ENCODE results near the gene KLHL12. TPM values are rescaled to one million over a fixed set of nuclear protein-coding genes. Genes with fewer than 3 reads are reported as not detected.

The KLHL12 gene
- total RNA-seq, 1 experiment from 2014 or later, result 33.8 TPM

- intact Hi-C loops (cut with micrococcal nuclease), result no loop called here
- Histone ChIP-seq H3K27ac (ENCODE audit: low read depth, low read length) (no peak overlapping the region), H3K4me2 (ENCODE audit: low read length) (no peak overlapping the region), H3K4me3 (replicated peaks in 1 of 2; ENCODE audit: low read depth in 1 of 2, low read length in 2 of 2) (no peak overlapping the region), H3K9me2 (ENCODE audit: insufficient read depth) (no peaks in the 10 kb centered on the region), H3K9ac (ENCODE audit: low read length) (no peak overlapping the region), H2AFZ (ENCODE audit: low read depth, low read length, poor library complexity, severe bottlenecking) (no peak overlapping the region), H3K4me1 (ENCODE audit: control insufficient read depth in 1 of 2, insufficient read depth in 2 of 2, low read length in 2 of 2) (no peaks in the 10 kb centered on the region), H3K27me3 (ENCODE audit: insufficient read depth, low read length) (no peaks in the 10 kb centered on the region), H4K20me1 (ENCODE audit: insufficient read depth) (no peaks in the 10 kb centered on the region), H3K79me2 (ENCODE audit: insufficient read depth, low read length) (no peaks in the 10 kb centered on the region), H3K9me3 (ENCODE audit: control insufficient read depth in 1 of 2, insufficient read depth in 1 of 2, low read depth in 1 of 2, low read length in 2 of 2) (no peaks in the 10 kb centered on the region), H3K36me3 (ENCODE audit: control insufficient read depth in 1 of 2, insufficient read depth in 2 of 2, low read length in 2 of 2) (no peaks in the 10 kb centered on the region)
- POLR2A ChIA-PET, result no interaction called here
- no TSS peak for BruUV-seq (replicated peaks)
- CTCF ChIA-PET, result no interaction called here
- DNase-seq (ENCODE audit: low read depth, low spot score) (no peak), ATAC-seq (no peak)
- RAD21 ChIA-PET (ENCODE audit: low non-redundant PET in 1 of 2, low total read pairs in 2 of 2, uncharacterized antibody in 2 of 2, unreplicated experiment in 2 of 2), result no interaction called here
- no peak for TF ChIP-seq ELF1 (IDR thresholded peaks at IDR 0.05; ENCODE audit: borderline replicate concordance, low read depth)
- no peak for TF ChIP-seq YY1 (IDR thresholded peaks at IDR 0.05; ENCODE audit: extremely low read depth, insufficient replicate concordance, low read depth, low read length)
- no peak for TF ChIP-seq EZH2 (IDR thresholded peaks at IDR 0.05)
- no peak for TF ChIP-seq CEBPB (IDR thresholded peaks at IDR 0.05; ENCODE audit: low read depth)
- TF ChIP-seq CTCF (IDR thresholded peaks at IDR 0.05 in 2 of 3, conservative IDR thresholded peaks at IDR 0.05 in 1 of 3; ENCODE audit: borderline replicate concordance in 1 of 3, insufficient read depth in 1 of 3, low read depth in 2 of 3, low read length in 2 of 3), result no peak
- TF ChIP-seq SRF (IDR thresholded peaks at IDR 0.05; ENCODE audit: low read depth), result no peak
- TF ChIP-seq ZNF274 (IDR thresholded peaks at IDR 0.05; ENCODE audit: low read depth, low read length), result no peak
- TF ChIP-seq FOSL1 (IDR thresholded peaks at IDR 0.05; ENCODE audit: low read depth), result no peak
- no peak for TF ChIP-seq SIN3A (IDR thresholded peaks at IDR 0.05; ENCODE audit: low read depth)
- TF ChIP-seq JUND (IDR thresholded peaks at IDR 0.05), result no peak
- TF ChIP-seq ZFX (IDR thresholded peaks at IDR 0.05), result no peak
- no peak for TF ChIP-seq RAD21 (IDR thresholded peaks at IDR 0.05; ENCODE audit: low read depth)
- no peak for TF ChIP-seq POLR2A (IDR thresholded peaks at IDR 0.05; ENCODE audit: borderline replicate concordance, extremely low read depth, insufficient read depth, insufficient read length)
- no peak for TF ChIP-seq MAX (IDR thresholded peaks at IDR 0.05)
- TF ChIP-seq EZH2phosphoT487 (IDR thresholded peaks at IDR 0.05; ENCODE audit: borderline replicate concordance), result no peak
- no peak for TF ChIP-seq REST (IDR thresholded peaks at IDR 0.05; ENCODE audit: low read depth)
- no peak for TF ChIP-seq ATF3 (IDR thresholded peaks at IDR 0.05)
- no peak for TF ChIP-seq ZBTB33 (IDR thresholded peaks at IDR 0.05; ENCODE audit: extremely low read depth, insufficient replicate concordance, low read length)
- no peak for TF ChIP-seq TCF7L2 (IDR thresholded peaks at IDR 0.05; ENCODE audit: borderline replicate concordance, extremely low read depth, insufficient read depth, insufficient read length)
These were observed 82.1 kb downstream of the KLHL12 start for GRCh38 chr1:202844935-202845334.
